Measurements from ENCODE around the gene REC8.

The REC8 gene

GRCh38 chr14:24139272-24139934 lies 32.5 kb upstream of the REC8 start:
- peak overlapping the region; percentile 96 for H3K4me3 ChIP-seq (ENCODE audit: low read length)
- no peak for DNase-seq (ENCODE audit: low read depth)
- TF ChIP-seq CTCF (conservative IDR thresholded peaks at IDR 0.05; ENCODE audit: low read depth, low read length), result no peak

GRCh38 chr14:24141097-24141880 lies 30.6 kb upstream of the REC8 start, which contains the start of gene EMC9:
Gene EMC9, minus strand, starts transcription at chr14:24141591. Its CDS starts 287 bp downstream, at chr14:24141304.
- peak; percentile 19 for TF ChIP-seq CTCF (conservative IDR thresholded peaks at IDR 0.05; ENCODE audit: low read depth, low read length)

GRCh38 chr14:24143511-24143910 lies 28.4 kb upstream of the REC8 start:
- no peak overlapping the region for H3K4me3 ChIP-seq (ENCODE audit: low read length)
- TF ChIP-seq CTCF (conservative IDR thresholded peaks at IDR 0.05; ENCODE audit: low read depth, low read length), result no peak
- DNase-seq (ENCODE audit: low read depth), result no peak

More at GRCh38 chr14:24141097-24141880, 30.6 kb upstream of the REC8 start, which contains the start of gene EMC9:
- peak; percentile 98 for DNase-seq (ENCODE audit: low read depth)
- H3K4me3 ChIP-seq (ENCODE audit: low read length), result peak within 1 kb of the TSS; percentile 96

GRCh38 chr14:24144451-24144850 lies 27.4 kb upstream of the REC8 start:
- H3K4me3 ChIP-seq (ENCODE audit: low read length), result no peak overlapping the region
- no peak for TF ChIP-seq CTCF (conservative IDR thresholded peaks at IDR 0.05; ENCODE audit: low read depth, low read length)
- DNase-seq (ENCODE audit: low read depth), result no peak

GRCh38 chr14:24145219-24145618 lies 26.7 kb upstream of the REC8 start:
- DNase-seq (ENCODE audit: low read depth), result no peak
- no peak overlapping the region for H3K4me3 ChIP-seq (ENCODE audit: low read length)
- TF ChIP-seq CTCF (conservative IDR thresholded peaks at IDR 0.05; ENCODE audit: low read depth, low read length), result no peak

GRCh38 chr14:24145690-24146452 lies 26.0 kb upstream of the REC8 start:
- DNase-seq (ENCODE audit: low read depth), result no peak
- no peak for TF ChIP-seq CTCF (conservative IDR thresholded peaks at IDR 0.05; ENCODE audit: low read depth, low read length)
- peak overlapping the region; percentile 95 for H3K4me3 ChIP-seq (ENCODE audit: low read length)
